HCT116 (cell line): ENCODE data around the gene NGF. TPM values are rescaled to one million over a fixed set of nuclear protein-coding genes. Genes with fewer than 3 reads are reported as not detected.

Source experiments
- ATAC-seq: fragments of 200-7000 bp; cut with Tn5 transposase; 2 replicates; pipeline ENCODE4 v1.9.1; 2020; ENCODE audit warnings: mild to moderate bottlenecking, moderate library complexity
- BruUV-seq: library from RNA; stranded (reverse); fragments of 400-500 nt; replicated peaks from 2 replicates; lab custom pipeline; 2021; lab: Mats Ljungman, UMichigan
- CTCF ChIA-PET: fragments of 300-600 bp; sonication (Branson Sonifier 250); formaldehyde crosslinking; loops from one replicate; lab custom pipeline; 2021; ENCODE audit warnings: antibody characterized with exemption; lab: Charles Lee
- POLR2A ChIA-PET: fragments of 300-600, 350-600 bp; sonication (Branson Sonifier 250); formaldehyde crosslinking; loops from one replicate; lab custom pipeline; 2021; ENCODE audit warnings: antibody characterized with exemption; lab: Charles Lee
- RAD21 ChIA-PET, 2 experiments: fragments of 300-600 bp; sonication (Branson Sonifier 250); formaldehyde crosslinking; loops; one replicate each; lab custom pipeline; 2023; ENCODE audit warnings: low total read pairs in 2 of 2; ENCODE audit not compliant: uncharacterized antibody in 2 of 2, unreplicated experiment in 2 of 2, low non-redundant PET in 1 of 2; lab: Charles Lee
- DNase-seq: peaks from one replicate; pipeline ENCODE4 v3.0.0-alpha.2; 2010; ENCODE audit warnings: low read depth, low spot score
- H2AFZ ChIP-seq: fragments of 200-600 bp; shearing (Covaris generic), sonication (generic); 2 replicates; pipeline ENCODE4 v1.6.1; 2017; ENCODE audit warnings: low read depth, mixed run types, mixed read lengths, antibody characterized with exemption, low read length; ENCODE audit not compliant: poor library complexity, severe bottlenecking
- H3K27ac ChIP-seq: 2 replicates; pipeline ENCODE4 v1.5.1; 2012; ENCODE audit warnings: low read depth, low read length
- H3K27me3 ChIP-seq: fragments of 200-600 bp; sonication (generic); 2 replicates; pipeline ENCODE4 v1.6.1; 2016; ENCODE audit warnings: mixed run types, low read length, mixed read lengths; ENCODE audit not compliant: insufficient read depth
- H3K36me3 ChIP-seq, 2 experiments: fragments of 200-500 bp in 1 of 2; fragments of 200-600 bp in 1 of 2; sonication (Bioruptor generic) in 1 of 2; sonication (generic) in 1 of 2; 2 replicates each; pipeline versions ENCODE4 v1.5.1 to v1.6.1; 2014 to 2016; ENCODE audit warnings: low read length in 2 of 2, inconsistent platforms in 1 of 2, mixed read lengths in 1 of 2, mixed run types in 1 of 2; ENCODE audit not compliant: insufficient read depth in 2 of 2, control insufficient read depth in 1 of 2
- H3K4me1 ChIP-seq, 2 experiments: fragments of 200-600 bp in 1 of 2; sonication (generic) in 1 of 2; 2 replicates each; pipeline versions ENCODE4 v1.5.1 to v1.6.1; 2012 to 2017; ENCODE audit warnings: low read length in 2 of 2, inconsistent platforms in 1 of 2, mild to moderate bottlenecking in 1 of 2, mixed read lengths in 1 of 2, mixed run types in 1 of 2, moderate library complexity in 1 of 2; ENCODE audit not compliant: insufficient read depth in 2 of 2, control insufficient read depth in 1 of 2
- H3K4me2 ChIP-seq: fragments of 200-600 bp; sonication (generic); 2 replicates; pipeline ENCODE4 v1.6.1; 2017; ENCODE audit warnings: mixed run types, low read length, mixed read lengths
- H3K4me3 ChIP-seq, 2 experiments: fragments of 200-600 bp in 1 of 2; sonication (generic) in 1 of 2; replicated peaks in 1 of 2; 2 replicates each; pipeline ENCODE4 v1.5.1; 2011 to 2016; ENCODE audit warnings: low read length in 2 of 2, control low read depth in 1 of 2, low read depth in 1 of 2, mild to moderate bottlenecking in 1 of 2, mixed read lengths in 1 of 2, mixed run types in 1 of 2
- H3K79me2 ChIP-seq: fragments of 200-600 bp; sonication (generic); 2 replicates; pipeline ENCODE4 v1.6.1; 2017; ENCODE audit warnings: mild to moderate bottlenecking, mixed run types, low read length, moderate library complexity, mixed read lengths; ENCODE audit not compliant: insufficient read depth
- H3K9ac ChIP-seq: fragments of 200-600 bp; sonication (generic); 2 replicates; pipeline ENCODE4 v1.6.1; 2016; ENCODE audit warnings: low read length, mixed read lengths
- H3K9me2 ChIP-seq: fragments of 200-600 bp; sonication (generic), shearing (Covaris generic); 2 replicates; pipeline ENCODE4 v1.6.1; 2017; ENCODE audit warnings: mixed run types, mild to moderate bottlenecking, moderate library complexity; ENCODE audit not compliant: insufficient read depth
- H3K9me3 ChIP-seq, 2 experiments: fragments of 200-500 bp in 1 of 2; fragments of 200-600 bp in 1 of 2; sonication (Bioruptor generic) in 1 of 2; sonication (generic) in 1 of 2; 2 replicates each; pipeline ENCODE4 v1.6.1; 2014 to 2017; ENCODE audit warnings: low read length in 2 of 2, mixed read lengths in 2 of 2, inconsistent platforms in 1 of 2, low read depth in 1 of 2, mild to moderate bottlenecking in 1 of 2, mixed run types in 1 of 2, moderate library complexity in 1 of 2; ENCODE audit not compliant: control insufficient read depth in 1 of 2, insufficient read depth in 1 of 2
- H4K20me1 ChIP-seq: fragments of 200-600 bp; sonication (generic), shearing (Covaris generic); 2 replicates; pipeline ENCODE4 v1.6.1; 2017; ENCODE audit warnings: mixed run types, mild to moderate bottlenecking, moderate library complexity; ENCODE audit not compliant: insufficient read depth
- ATF3 ChIP-seq: IDR thresholded peaks from 2 replicates; pipeline ENCODE4 v1.6.1; 2012
- CEBPB ChIP-seq: IDR thresholded peaks from 2 replicates; pipeline ENCODE4 v1.6.1; 2012; ENCODE audit warnings: low read depth
- CTCF ChIP-seq, 3 experiments: fragments of 200-600 bp in 1 of 3; sonication (generic) in 1 of 3; IDR thresholded peaks in 2 of 3; conservative IDR thresholded peaks in 1 of 3; 2 replicates each; pipeline ENCODE4 v1.5.1; 2012 to 2017; ENCODE audit warnings: low read depth in 2 of 3, low read length in 2 of 3, antibody characterized with exemption in 1 of 3, borderline replicate concordance in 1 of 3, control low read depth in 1 of 3, mild to moderate bottlenecking in 1 of 3, mixed read lengths in 1 of 3, mixed run types in 1 of 3, moderate library complexity in 1 of 3; ENCODE audit not compliant: insufficient read depth in 1 of 3
- EGR1 ChIP-seq: IDR thresholded peaks from 2 replicates; pipeline ENCODE4 v1.6.1; 2012; ENCODE audit warnings: low read depth
- ELF1 ChIP-seq: IDR thresholded peaks from 2 replicates; pipeline ENCODE4 v1.6.1; 2012; ENCODE audit warnings: low read depth, borderline replicate concordance
- EZH2phosphoT487 ChIP-seq: fragments of 200-600 bp; IDR thresholded peaks from 2 replicates; pipeline ENCODE4 v1.6.1; 2018; ENCODE audit warnings: antibody characterized with exemption, borderline replicate concordance
- FOSL1 ChIP-seq: IDR thresholded peaks from 2 replicates; pipeline ENCODE4 v1.6.1; 2012; ENCODE audit warnings: low read depth
- JUND ChIP-seq: IDR thresholded peaks from 2 replicates; pipeline ENCODE4 v1.6.1; 2012
- POLR2A ChIP-seq: IDR thresholded peaks from 2 replicates; pipeline ENCODE4 v1.7.0; 2011; ENCODE audit warnings: borderline replicate concordance; ENCODE audit not compliant: insufficient read depth, insufficient read length; ENCODE audit errors: extremely low read depth
- POLR2AphosphoS5 ChIP-seq: IDR thresholded peaks from 2 replicates; pipeline ENCODE4 v1.6.1; 2011; ENCODE audit warnings: mild to moderate bottlenecking, low read depth, low read length, moderate library complexity
- RAD21 ChIP-seq: IDR thresholded peaks from 2 replicates; pipeline ENCODE4 v1.6.1; 2012; ENCODE audit warnings: low read depth, mild to moderate bottlenecking
- SP1 ChIP-seq: IDR thresholded peaks from 2 replicates; pipeline ENCODE4 v1.6.1; 2012; ENCODE audit warnings: low read depth
- SRF ChIP-seq: IDR thresholded peaks from 2 replicates; pipeline ENCODE4 v1.6.1; 2012; ENCODE audit warnings: low read depth
- TCF7L2 ChIP-seq: IDR thresholded peaks from 2 replicates; pipeline ENCODE4 v1.7.0; 2011; ENCODE audit warnings: borderline replicate concordance, inconsistent platforms; ENCODE audit not compliant: insufficient read depth, insufficient read length; ENCODE audit errors: extremely low read depth
- YY1 ChIP-seq: IDR thresholded peaks from 2 replicates; pipeline ENCODE4 v1.6.1; 2011; ENCODE audit warnings: low read length, low read depth, moderate library complexity, mild to moderate bottlenecking; ENCODE audit not compliant: insufficient replicate concordance; ENCODE audit errors: extremely low read depth
- ZBTB33 ChIP-seq: IDR thresholded peaks from 2 replicates; pipeline ENCODE4 v1.6.1; 2011; ENCODE audit warnings: mild to moderate bottlenecking, low read length, moderate library complexity; ENCODE audit not compliant: insufficient replicate concordance; ENCODE audit errors: extremely low read depth
- ZFX ChIP-seq: fragments of 450-650 bp; IDR thresholded peaks from 2 replicates; pipeline ENCODE4 v1.6.1; 2017
- ZNF274 ChIP-seq: fragments of 200-500 bp; sonication (Bioruptor generic); IDR thresholded peaks from 2 replicates; pipeline ENCODE4 v1.6.1; 2014; ENCODE audit warnings: mild to moderate bottlenecking, low read depth, low read length, inconsistent platforms
- intact Hi-C: fragments of 100-400 bp; cut with micrococcal nuclease; formaldehyde crosslinking; loops from 2 replicates; pipeline ENCODE4 v1.10.0; 2022
- total RNA-seq: library from RNA; stranded (reverse); gene quantifications from one replicate; pipeline ENCODE4 v1.2.1, GENCODE V29; 2021; ENCODE audit not compliant: unreplicated experiment
- TF ChIP-seq, protein P1 (sequence below): IDR thresholded peaks from 2 replicates; pipeline ENCODE4 v1.6.1; 2012; ENCODE audit warnings: low read depth

NGF gene
- total RNA-seq, 1 experiment from 2014 or later: not detected

DNA sequence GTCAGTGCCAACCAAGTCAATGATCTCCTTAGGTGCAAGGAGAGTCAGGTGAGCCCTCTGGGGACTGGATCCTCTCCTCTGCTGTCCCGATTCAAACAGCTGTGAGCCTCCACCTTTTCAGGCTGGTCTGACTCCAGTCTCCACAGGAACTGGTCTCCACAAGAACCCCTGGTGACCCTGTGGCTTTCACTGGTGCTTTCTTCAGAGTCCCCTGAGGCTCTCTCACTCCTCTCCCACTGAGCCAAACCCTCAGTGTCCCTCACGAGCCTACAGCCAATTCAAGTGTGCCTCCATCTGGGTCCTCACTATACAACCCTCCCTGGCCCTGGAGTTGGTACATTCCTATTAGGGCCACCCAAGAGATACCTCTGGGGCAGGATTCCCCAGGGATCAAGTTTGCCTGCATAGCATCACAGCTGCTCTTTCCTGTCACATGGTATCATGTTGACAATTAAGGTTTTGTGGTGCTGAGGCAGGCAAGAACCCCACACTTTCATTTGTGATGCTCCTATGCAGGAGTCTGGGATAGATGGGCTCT, 5.2 kb upstream of the NGF start:
- intact Hi-C loops: no loop called here
- RAD21 ChIA-PET: no interaction called here

More for the DNA sequence above, 5.2 kb upstream of the NGF start:
- no TSS peak for BruUV-seq
- Histone ChIP-seq H3K9me3 (no peaks in the 10 kb centered on the region), H3K9me2 (no peaks in the 10 kb centered on the region), H2AFZ (no peak overlapping the region), H3K36me3 (no peaks in the 10 kb centered on the region), H3K4me1 (no peaks in the 10 kb centered on the region), H3K9ac (no peak overlapping the region), H3K27me3 (no peaks in the 10 kb centered on the region; the same call in 1 of the 2 replicates), H3K4me2 (no peak overlapping the region), H3K4me3 (no peak overlapping the region), H4K20me1 (no peaks in the 10 kb centered on the region), H3K27ac (no peak overlapping the region), H3K79me2 (no peaks in the 10 kb centered on the region)
- no peak for TF ChIP-seq POLR2AphosphoS5
- TF ChIP-seq TCF7L2: no peak
- TF ChIP-seq, protein P1, sequence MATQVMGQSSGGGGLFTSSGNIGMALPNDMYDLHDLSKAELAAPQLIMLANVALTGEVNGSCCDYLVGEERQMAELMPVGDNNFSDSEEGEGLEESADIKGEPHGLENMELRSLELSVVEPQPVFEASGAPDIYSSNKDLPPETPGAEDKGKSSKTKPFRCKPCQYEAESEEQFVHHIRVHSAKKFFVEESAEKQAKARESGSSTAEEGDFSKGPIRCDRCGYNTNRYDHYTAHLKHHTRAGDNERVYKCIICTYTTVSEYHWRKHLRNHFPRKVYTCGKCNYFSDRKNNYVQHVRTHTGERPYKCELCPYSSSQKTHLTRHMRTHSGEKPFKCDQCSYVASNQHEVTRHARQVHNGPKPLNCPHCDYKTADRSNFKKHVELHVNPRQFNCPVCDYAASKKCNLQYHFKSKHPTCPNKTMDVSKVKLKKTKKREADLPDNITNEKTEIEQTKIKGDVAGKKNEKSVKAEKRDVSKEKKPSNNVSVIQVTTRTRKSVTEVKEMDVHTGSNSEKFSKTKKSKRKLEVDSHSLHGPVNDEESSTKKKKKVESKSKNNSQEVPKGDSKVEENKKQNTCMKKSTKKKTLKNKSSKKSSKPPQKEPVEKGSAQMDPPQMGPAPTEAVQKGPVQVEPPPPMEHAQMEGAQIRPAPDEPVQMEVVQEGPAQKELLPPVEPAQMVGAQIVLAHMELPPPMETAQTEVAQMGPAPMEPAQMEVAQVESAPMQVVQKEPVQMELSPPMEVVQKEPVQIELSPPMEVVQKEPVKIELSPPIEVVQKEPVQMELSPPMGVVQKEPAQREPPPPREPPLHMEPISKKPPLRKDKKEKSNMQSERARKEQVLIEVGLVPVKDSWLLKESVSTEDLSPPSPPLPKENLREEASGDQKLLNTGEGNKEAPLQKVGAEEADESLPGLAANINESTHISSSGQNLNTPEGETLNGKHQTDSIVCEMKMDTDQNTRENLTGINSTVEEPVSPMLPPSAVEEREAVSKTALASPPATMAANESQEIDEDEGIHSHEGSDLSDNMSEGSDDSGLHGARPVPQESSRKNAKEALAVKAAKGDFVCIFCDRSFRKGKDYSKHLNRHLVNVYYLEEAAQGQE: no peak
- no peak for TF ChIP-seq FOSL1
- TF ChIP-seq ZBTB33: no peak
- no peak for TF ChIP-seq CTCF (IDR thresholded peaks at IDR 0.05 in 2 of 3, conservative IDR thresholded peaks at IDR 0.05 in 1 of 3; ENCODE audit: borderline replicate concordance in 1 of 3, insufficient read depth in 1 of 3, low read depth in 2 of 3, low read length in 2 of 3)
- no peak for TF ChIP-seq SP1
- no peak for TF ChIP-seq YY1
- TF ChIP-seq POLR2A: no peak
- no peak for TF ChIP-seq SRF
- TF ChIP-seq JUND: no peak
- no peak for TF ChIP-seq ZFX
- TF ChIP-seq EGR1: no peak
- no peak for TF ChIP-seq ELF1
- no peak for TF ChIP-seq RAD21
- no peak for TF ChIP-seq ATF3
- TF ChIP-seq CEBPB: no peak
- TF ChIP-seq ZNF274: no peak
- TF ChIP-seq EZH2phosphoT487: no peak
- no peak for DNase-seq
- ATAC-seq: no peak
- POLR2A ChIA-PET: no interaction called here
- CTCF ChIA-PET: no interaction called here
